Vagina (tissue), 2 donors: Measurements from ENCODE around the gene SLC9A9. TPM values are rescaled to one million over a fixed set of nuclear protein-coding genes. Genes with fewer than 3 reads are reported as not detected.

ENCODE experiments used
- DNase-seq, 2 donors: peaks; one replicate each; pipeline ENCODE4 v3.0.0-alpha.2; 2017; ENCODE audit errors: extremely low spot score in 2 of 2
- H3K27ac ChIP-seq: fragments of 200-600 bp; sonication (generic); one replicate; pipeline ENCODE4 v1.5.1; 2019
- H3K27me3 ChIP-seq: fragments of 200-600 bp; sonication (generic); one replicate; pipeline ENCODE4 v1.5.1; 2019
- H3K36me3 ChIP-seq, 2 donors: fragments of 200-600 bp; sonication (generic); one replicate each; pipeline ENCODE4 v1.5.1; 2017 to 2019
- H3K4me1 ChIP-seq: fragments of 200-600 bp; sonication (generic); one replicate; pipeline ENCODE4 v1.5.1; 2019
- H3K4me3 ChIP-seq, 2 donors: fragments of 200-600 bp; sonication (generic); 1 replicate in 1 of 2; 2 replicates in 1 of 2; pipeline ENCODE4 v1.5.1; 2016 to 2019
- H3K9me3 ChIP-seq: fragments of 200-600 bp; sonication (generic); one replicate; pipeline ENCODE4 v1.5.1; 2019
- CTCF ChIP-seq, 3 experiments: fragments of 450-650 bp in 2 of 3; fragments of 200-600 bp in 1 of 3; sonication (generic) in 1 of 3; IDR thresholded peaks; one replicate each; pipeline ENCODE4 v1.5.1; 2017 to 2019; ENCODE audit warnings: antibody characterized with exemption in 3 of 3, mild to moderate bottlenecking in 2 of 3, moderate library complexity in 2 of 3
- POLR2A ChIP-seq, 2 donors: fragments of 450-650 bp; IDR thresholded peaks; one replicate each; pipeline ENCODE4 v1.6.1; 2017; ENCODE audit warnings: antibody characterized with exemption in 2 of 2, mild to moderate bottlenecking in 2 of 2, moderate library complexity in 2 of 2
- POLR2AphosphoS5 ChIP-seq, 2 donors: sonication (generic); formaldehyde crosslinking; IDR thresholded peaks; one replicate each; pipeline ENCODE4 v1.9.0; 2017; ENCODE audit warnings: antibody characterized with exemption in 2 of 2, mild to moderate bottlenecking in 2 of 2, low read depth in 1 of 2; ENCODE audit not compliant: insufficient read depth in 1 of 2
- intact Hi-C: fragments of 100-400 bp; cut with DNase I; formaldehyde crosslinking; loops from one replicate; pipeline ENCODE4 v1.15.1; 2023
- total RNA-seq: library from RNA; depleted of rRNA; stranded (reverse); fragments of >200 nt; gene quantifications from one replicate; pipeline ENCODE4 v1.2.3, GENCODE V29; 2016

Gene SLC9A9
- total RNA-seq, 1 donor from 2014 or later: 30.7 TPM

GRCh38 chr3:143429628-143430514 lies 418.4 kb downstream of the SLC9A9 start:
- Histone ChIP-seq H3K27me3 (no peaks in the 10 kb centered on the region), H3K9me3 (no peaks in the 10 kb centered on the region), H3K4me3 (no peak overlapping the region), H3K4me1 (no peaks in the 10 kb centered on the region), H3K36me3 (no peaks in the 10 kb centered on the region), H3K27ac (no peak overlapping the region)
- intact Hi-C loops: no loop called here
- DNase-seq: no peak
- TF ChIP-seq POLR2AphosphoS5 (IDR thresholded peaks at IDR 0.05; ENCODE audit: insufficient read depth in 1 of 2, low read depth in 1 of 2): no peak
- no peak for TF ChIP-seq CTCF (IDR thresholded peaks at IDR 0.05)

GRCh38 chr3:143428294-143428693 lies 420.0 kb downstream of the SLC9A9 start:
- no peak for DNase-seq
- TF ChIP-seq POLR2AphosphoS5 (IDR thresholded peaks at IDR 0.05; ENCODE audit: insufficient read depth in 1 of 2, low read depth in 1 of 2): no peak
- TF ChIP-seq POLR2A (IDR thresholded peaks at IDR 0.05): no peak
- TF ChIP-seq CTCF (IDR thresholded peaks at IDR 0.05): no peak
- intact Hi-C loops: no loop called here
- Histone ChIP-seq H3K4me3 (no peak overlapping the region), H3K36me3 (no peaks in the 10 kb centered on the region), H3K27me3 (no peaks in the 10 kb centered on the region), H3K27ac (no peak overlapping the region), H3K4me1 (no peaks in the 10 kb centered on the region), H3K9me3 (no peaks in the 10 kb centered on the region)

GRCh38 chr3:143427631-143428030 lies 420.6 kb downstream of the SLC9A9 start:
- intact Hi-C loops: no loop called here
- H3K27me3 ChIP-seq: no peaks in the 10 kb centered on the region
- TF ChIP-seq CTCF (IDR thresholded peaks at IDR 0.05) (no peak), POLR2A (IDR thresholded peaks at IDR 0.05) (no peak), POLR2AphosphoS5 (IDR thresholded peaks at IDR 0.05; ENCODE audit: insufficient read depth in 1 of 2, low read depth in 1 of 2) (no peak)
- no peaks in the 10 kb centered on the region for H3K36me3 ChIP-seq
- H3K9me3 ChIP-seq: no peaks in the 10 kb centered on the region
- H3K27ac ChIP-seq: no peak overlapping the region
- H3K4me3 ChIP-seq: no peak overlapping the region
- no peaks in the 10 kb centered on the region for H3K4me1 ChIP-seq
- no peak for DNase-seq

- intact Hi-C loops: no loop called here
- Histone ChIP-seq H3K27me3 (no peaks in the 10 kb centered on the region), H3K27ac (no peak overlapping the region), H3K4me3 (no peak overlapping the region), H3K9me3 (no peaks in the 10 kb centered on the region), H3K36me3 (no peaks in the 10 kb centered on the region), H3K4me1 (no peaks in the 10 kb centered on the region)
- DNase-seq: no peak
- TF ChIP-seq CTCF (IDR thresholded peaks at IDR 0.05) (no peak), POLR2A (IDR thresholded peaks at IDR 0.05) (no peak), POLR2AphosphoS5 (IDR thresholded peaks at IDR 0.05; ENCODE audit: insufficient read depth in 1 of 2, low read depth in 1 of 2) (no peak)
Measured at GRCh38 chr3:143424874-143425273, 423.4 kb downstream of the SLC9A9 start.

- no peak for DNase-seq
- Histone ChIP-seq H3K4me1 (no peaks in the 10 kb centered on the region), H3K36me3 (no peaks in the 10 kb centered on the region), H3K27me3 (no peaks in the 10 kb centered on the region), H3K27ac (no peak overlapping the region), H3K4me3 (no peak overlapping the region), H3K9me3 (no peaks in the 10 kb centered on the region)
- intact Hi-C loops: no loop called here
- TF ChIP-seq CTCF (IDR thresholded peaks at IDR 0.05) (no peak), POLR2A (IDR thresholded peaks at IDR 0.05) (no peak), POLR2AphosphoS5 (IDR thresholded peaks at IDR 0.05; ENCODE audit: insufficient read depth in 1 of 2, low read depth in 1 of 2) (no peak)
Measured at GRCh38 chr3:143421556-143421955, 426.7 kb downstream of the SLC9A9 start.
